CD14-positive monocyte (primary cell): ENCODE measurements around the gene P2RX2. TPM values are rescaled to one million over a fixed set of nuclear protein-coding genes. Genes with fewer than 3 reads are reported as not detected.

Experiments
- DNase-seq, 3 donors: peaks; one replicate each; pipeline ENCODE4 v3.0.0-alpha.2; 2011 to 2022
- H2AFZ ChIP-seq: 2 replicates; pipeline ENCODE4 v1.6.0; 2012; ENCODE audit warnings: mild to moderate bottlenecking, low read depth, low read length, inconsistent platforms; ENCODE audit not compliant: insufficient read depth, poor library complexity, severe bottlenecking
- H3K27ac ChIP-seq, 2 donors: 1 replicate in 1 of 2; 2 replicates in 1 of 2; pipeline ENCODE4 v1.5.1; 2012 to 2013; ENCODE audit warnings: low read length in 2 of 2, control low read depth in 1 of 2, inconsistent platforms in 1 of 2, low read depth in 1 of 2, mild to moderate bottlenecking in 1 of 2
- H3K27me3 ChIP-seq, 2 donors: one replicate each; pipeline versions ENCODE4 v1.6.0 to v1.6.1; 2011 to 2013; ENCODE audit warnings: low read length in 2 of 2; ENCODE audit not compliant: control insufficient read depth in 2 of 2, insufficient read depth in 2 of 2
- H3K36me3 ChIP-seq, 2 donors: replicated peaks in 1 of 2; 1 replicate in 1 of 2; 2 replicates in 1 of 2; pipeline versions ENCODE4 v1.5.1 to v1.6.1; 2012 to 2013; ENCODE audit warnings: low read length in 2 of 2, control low read depth in 1 of 2, inconsistent platforms in 1 of 2, mild to moderate bottlenecking in 1 of 2; ENCODE audit not compliant: insufficient read depth in 2 of 2, control insufficient read depth in 1 of 2
- H3K4me1 ChIP-seq, 2 donors: 1 replicate in 1 of 2; 2 replicates in 1 of 2; pipeline versions ENCODE4 v1.5.1 to v1.6.1; 2012 to 2013; ENCODE audit warnings: low read length in 2 of 2, control low read depth in 1 of 2, inconsistent platforms in 1 of 2, mild to moderate bottlenecking in 1 of 2, moderate library complexity in 1 of 2; ENCODE audit not compliant: insufficient read depth in 2 of 2, control insufficient read depth in 1 of 2
- H3K4me2 ChIP-seq: replicated peaks from 2 replicates; pipeline ENCODE3; 2012; ENCODE audit warnings: low read length, moderate library complexity, mild to moderate bottlenecking; ENCODE audit not compliant: poor library complexity, severe bottlenecking; ENCODE audit errors: extremely low read depth
- H3K4me3 ChIP-seq, 3 experiments: fragments of 200-600 bp in 1 of 3; sonication (generic) in 1 of 3; replicated peaks in 1 of 3; 1 replicate in 2 of 3; 2 replicates in 1 of 3; pipeline ENCODE4 v1.5.1; 2011 to 2013; ENCODE audit warnings: low read length in 3 of 3, mild to moderate bottlenecking in 3 of 3, control low read depth in 2 of 3, low read depth in 2 of 3, inconsistent platforms in 1 of 3, moderate library complexity in 1 of 3
- H3K79me2 ChIP-seq: 2 replicates; pipeline ENCODE4 v1.6.0; 2012; ENCODE audit warnings: mild to moderate bottlenecking, control low read depth, inconsistent platforms, low read length, moderate library complexity; ENCODE audit not compliant: insufficient read depth
- H3K9ac ChIP-seq: 2 replicates; pipeline ENCODE4 v1.6.0; 2017; ENCODE audit warnings: low read length, mild to moderate bottlenecking; ENCODE audit not compliant: insufficient read depth, poor library complexity, severe bottlenecking
- H3K9me3 ChIP-seq, 2 donors: replicated peaks in 1 of 2; 1 replicate in 1 of 2; 2 replicates in 1 of 2; pipeline versions ENCODE4 v1.5.1 to v1.6.1; 2012 to 2013; ENCODE audit warnings: low read length in 2 of 2, control low read depth in 1 of 2; ENCODE audit not compliant: control insufficient read depth in 1 of 2, insufficient read depth in 1 of 2
- H4K20me1 ChIP-seq: 2 replicates; pipeline ENCODE4 v1.6.0; 2012; ENCODE audit warnings: mild to moderate bottlenecking, low read length, control low read depth, moderate library complexity; ENCODE audit not compliant: insufficient read depth
- H3K27ac Mint-ChIP-seq, 7 donors: one replicate each; pipeline ENCODE4 v1.8.0; 2020; ENCODE audit warnings: mild to moderate bottlenecking in 7 of 7, mixed read lengths in 7 of 7, moderate library complexity in 6 of 7, inconsistent platforms in 2 of 7
- H3K27me3 Mint-ChIP-seq, 3 donors: one replicate each; pipeline ENCODE4 v1.8.0; 2021 to 2022; ENCODE audit warnings: low read depth in 3 of 3, mild to moderate bottlenecking in 3 of 3, mixed read lengths in 3 of 3, moderate library complexity in 3 of 3, inconsistent platforms in 1 of 3
- H3K36me3 Mint-ChIP-seq, 2 donors: one replicate each; pipeline ENCODE4 v1.8.0; 2020; ENCODE audit warnings: mixed read lengths in 2 of 2, inconsistent platforms in 1 of 2, mild to moderate bottlenecking in 1 of 2
- H3K4me1 Mint-ChIP-seq: one replicate; pipeline ENCODE4 v1.8.0; 2020; ENCODE audit warnings: mild to moderate bottlenecking, mixed read lengths
- H3K4me3 Mint-ChIP-seq, 2 donors: one replicate each; pipeline ENCODE4 v1.8.0; 2020; ENCODE audit warnings: mild to moderate bottlenecking in 2 of 2, mixed read lengths in 2 of 2, moderate library complexity in 1 of 2
- H3K9me3 Mint-ChIP-seq, 7 donors: one replicate each; pipeline ENCODE4 v1.8.0; 2020 to 2022; ENCODE audit warnings: mixed read lengths in 7 of 7, mild to moderate bottlenecking in 6 of 7, moderate library complexity in 6 of 7, inconsistent platforms in 2 of 7
- CTCF ChIP-seq: fragments of 200-600 bp; IDR thresholded peaks from one replicate; pipeline ENCODE4 v1.8.0; 2022; ENCODE audit warnings: antibody characterized with exemption, mild to moderate bottlenecking
- WGBS: methylation state at CpG from one replicate; pipeline ENCODE4 v1.1.5; 2013; ENCODE audit warnings: missing lambda C conversion rate; ENCODE audit not compliant: insufficient coverage; 5-methylcytosine and 5-hydroxymethylcytosine counted together
- intact Hi-C, 2 donors: fragments of 100-400 bp; cut with micrococcal nuclease; formaldehyde crosslinking; loops; one replicate each; pipeline versions ENCODE4 v1.15.0 to v1.15.1; 2023
- polyA plus RNA-seq, 3 donors: library from polyadenylated mRNA; depleted of rRNA in 1 of 3; unstranded in 2 of 3; stranded (reverse) in 1 of 3; fragments of 300-500 nt in 2 of 3; fragments of >200 nt in 1 of 3; fragmentation: Illumina TruSeq in 2 of 3; gene quantifications; 1 replicate in 2 of 3; 2 replicates in 1 of 3; pipeline ENCODE4 v1.2.3, GENCODE V29; 2012 to 2021

Gene P2RX2
- polyA plus RNA-seq, 3 donors: not detected

GRCh38 chr12:132572106-132572505 is 46.5 kb upstream of the P2RX2 start:
- Mint-ChIP-seq H3K27me3 (peaks cover 0 to 1% (median 0%) of the 10 kb centered on the region in 3 donors), H3K4me1 (no peaks in the 10 kb centered on the region), H3K27ac (no peak overlapping the region), H3K4me3 (no peak overlapping the region), H3K36me3 (peaks cover 20 to 56% of the 10 kb centered on the region in 2 donors), H3K9me3 (no peaks in the 10 kb centered on the region)
- 83% methylated on average over 7 of the region's 26 CpGs for WGBS
- Histone ChIP-seq H3K36me3 (peaks cover 42 to 48% of the 10 kb centered on the region in 2 donors), H3K9ac (no peak overlapping the region), H3K27me3 (no peaks in the 10 kb centered on the region), H3K4me2 (no peak overlapping the region), H3K9me3 (no peaks in the 10 kb centered on the region), H3K4me1 (no peaks in the 10 kb centered on the region), H4K20me1 (no peaks in the 10 kb centered on the region), H3K79me2 (no peaks in the 10 kb centered on the region), H2AFZ (no peak overlapping the region), H3K4me3 (no peak overlapping the region), H3K27ac (no peak overlapping the region)
- no peak for TF ChIP-seq CTCF
- no peak for DNase-seq
- intact Hi-C loops: no loop called here

- Histone ChIP-seq H3K4me2 (no peak overlapping the region), H3K36me3 (peaks cover 48 to 49% of the 10 kb centered on the region in 2 donors)
- no peaks in the 10 kb centered on the region for H3K9me3 Mint-ChIP-seq
Measured at GRCh38 chr12:132572801-132573760, 45.5 kb upstream of the P2RX2 start.

More at GRCh38 chr12:132572801-132573760, 45.5 kb upstream of the P2RX2 start:
- Histone ChIP-seq H3K9me3 (no peaks in the 10 kb centered on the region), H3K4me1 (no peaks in the 10 kb centered on the region), H3K4me3 (no peak overlapping the region), H4K20me1 (no peaks in the 10 kb centered on the region), H2AFZ (no peak overlapping the region), H3K27ac (no peak overlapping the region), H3K9ac (no peak overlapping the region), H3K27me3 (no peaks in the 10 kb centered on the region), H3K79me2 (no peaks in the 10 kb centered on the region)
- intact Hi-C loops: no loop called here
- H3K27me3 Mint-ChIP-seq: peaks cover 0 to 1% (median 0%) of the 10 kb centered on the region in 3 donors
- DNase-seq: no peak
- peaks cover 28 to 55% of the 10 kb centered on the region in 2 donors for H3K36me3 Mint-ChIP-seq
- WGBS: 98% methylated on average over 34 of the region's 36 CpGs
- H3K27ac Mint-ChIP-seq: no peak overlapping the region
- no peaks in the 10 kb centered on the region for H3K4me1 Mint-ChIP-seq
- TF ChIP-seq CTCF: no peak
- H3K4me3 Mint-ChIP-seq: no peak overlapping the region
